Right kidney (tissue), 1 donor: ENCODE measurements around the gene GALNT17.
A peak's percentile ranks its signal among the peaks of the same experiment; 100 is the strongest.

Experiments
- DNase-seq: peaks from one replicate; pipeline ENCODE4 v3.0.0-alpha.2; 2016

GALNT17 gene

DNA sequence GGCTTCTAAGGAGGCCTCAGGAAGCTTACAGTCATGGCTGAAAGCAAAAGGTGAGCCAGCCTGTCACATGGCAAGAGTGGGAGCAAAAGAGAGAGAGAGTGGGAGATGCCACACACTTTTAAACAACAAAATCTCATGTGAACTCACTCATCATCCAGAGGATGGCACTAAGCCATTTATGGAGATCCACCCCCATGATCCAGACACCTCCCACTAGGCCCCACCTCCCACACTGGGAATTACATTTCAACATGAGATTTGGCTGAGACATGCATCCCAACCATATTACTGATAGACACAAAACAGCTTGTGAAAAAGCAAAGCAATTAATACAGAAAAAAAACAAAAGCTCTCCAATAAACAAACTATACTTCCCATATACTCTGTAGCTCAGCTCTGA, 210.3 kb downstream of the GALNT17 start:
- no peak for DNase-seq

DNA sequence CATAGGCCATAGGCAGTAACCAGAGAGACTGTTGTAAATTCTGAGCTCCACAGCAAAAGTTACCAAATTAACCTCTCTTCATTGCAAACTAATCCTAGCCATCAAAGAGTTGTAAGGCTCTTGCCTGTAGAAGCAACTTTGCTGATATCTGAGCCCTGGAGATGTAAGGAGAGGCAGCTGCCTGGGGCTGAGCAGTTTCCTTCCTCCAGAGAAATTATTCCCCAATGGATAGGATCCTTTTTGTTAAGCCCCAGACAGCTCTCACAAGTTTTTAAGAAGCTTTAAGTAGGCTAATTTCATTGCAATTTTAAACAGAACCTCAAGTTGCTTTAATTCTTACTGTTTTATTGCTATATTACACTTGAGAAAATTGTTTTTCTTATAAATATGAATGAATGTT, 211.1 kb downstream of the GALNT17 start:
- DNase-seq = no peak

DNA sequence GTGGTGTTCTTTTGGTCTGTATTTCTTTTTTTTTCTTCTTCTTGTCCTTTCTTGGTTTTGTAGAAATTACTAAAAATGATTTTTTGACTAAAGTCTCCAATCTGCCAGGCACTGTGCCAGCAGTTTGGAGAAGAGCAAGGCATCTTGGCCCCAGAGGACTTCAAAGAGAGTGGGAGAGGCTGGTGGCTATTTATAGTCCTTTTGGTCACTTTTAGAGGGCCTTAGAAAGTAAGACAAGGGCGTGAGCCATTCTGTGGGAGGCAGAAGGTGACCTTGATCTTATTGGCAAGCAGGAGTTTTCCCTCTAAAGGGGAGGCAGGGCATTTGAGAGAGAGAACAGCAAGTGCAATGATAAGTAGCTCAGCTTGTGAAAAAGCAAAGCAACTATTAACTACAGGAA, 211.9 kb downstream of the GALNT17 start:
- no peak for DNase-seq

DNA sequence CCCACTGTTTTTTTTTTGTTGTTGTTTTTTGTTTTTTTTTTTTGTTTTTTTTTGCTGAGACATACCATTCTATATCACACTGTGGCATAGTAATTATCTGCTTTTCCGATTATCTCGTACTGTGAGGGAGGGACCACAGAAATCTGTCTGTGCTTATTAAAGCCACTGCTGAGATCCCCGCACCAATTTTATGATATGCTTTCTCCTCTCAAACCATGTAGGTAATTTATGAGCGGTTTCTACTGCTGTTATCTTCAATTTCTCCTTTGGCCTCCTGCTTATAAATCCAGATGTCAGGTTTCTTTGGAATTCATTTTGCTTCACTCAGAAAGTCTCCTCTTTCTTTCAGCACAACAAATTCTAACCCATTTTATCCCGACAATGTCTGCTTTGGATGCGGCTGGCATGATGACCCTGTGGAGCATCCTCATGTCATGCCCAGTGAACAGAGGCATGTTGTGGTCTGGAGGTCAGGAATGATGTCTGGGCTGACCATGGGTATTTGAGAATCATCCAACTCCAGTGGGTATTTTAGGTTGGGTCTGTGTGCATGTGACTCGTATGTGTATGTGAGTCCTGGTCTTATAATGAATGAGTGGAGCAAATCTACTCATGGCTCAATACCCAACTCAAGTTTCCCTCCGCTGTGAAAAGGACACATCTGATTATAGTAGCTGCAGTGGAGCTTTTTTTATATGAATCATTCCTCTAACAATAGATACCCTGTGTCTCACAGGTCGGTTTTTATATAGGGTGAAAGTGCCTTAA, 213.4 kb downstream of the GALNT17 start:
- DNase-seq = no peak

DNA sequence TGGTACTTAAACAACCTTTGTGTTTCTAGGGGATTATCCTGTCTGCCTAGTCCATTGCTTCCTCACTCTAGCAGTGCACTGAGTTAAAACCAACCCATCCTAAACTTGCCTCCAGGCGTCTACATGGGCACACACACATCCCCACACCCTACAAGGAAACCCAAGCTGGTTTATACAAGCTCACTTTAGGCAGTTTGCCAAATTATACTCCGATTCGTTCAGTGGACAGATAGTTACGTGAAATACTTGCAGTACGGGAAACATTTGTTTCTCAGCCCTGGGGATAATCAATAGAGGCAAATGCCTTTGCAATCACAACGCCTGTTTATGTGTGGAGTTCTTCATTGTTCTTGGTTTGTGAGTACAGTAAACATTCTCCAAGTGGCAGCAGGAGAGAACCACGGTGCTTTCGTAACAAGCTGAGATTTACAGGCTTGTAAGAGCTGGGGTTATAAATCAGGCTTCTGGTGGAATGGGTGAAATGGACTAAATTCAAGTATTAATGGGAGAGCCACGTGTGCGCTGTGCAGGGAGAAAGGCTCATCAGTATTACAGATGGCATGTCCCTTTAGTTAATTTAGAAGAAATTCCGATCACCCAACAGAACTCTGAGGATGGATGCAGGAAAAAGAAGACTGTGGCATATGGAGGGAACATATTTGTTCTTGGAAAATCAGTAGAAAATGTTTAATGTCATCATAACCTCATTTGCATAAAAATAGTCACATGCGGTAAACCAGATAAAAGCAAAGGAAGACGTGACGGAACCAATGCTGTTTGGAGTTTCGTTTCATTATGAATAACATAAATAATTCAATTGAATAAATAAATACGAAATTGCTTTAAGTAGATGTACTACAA, 217.1 kb downstream of the GALNT17 start:
- DNase-seq = peak; percentile 16

DNA sequence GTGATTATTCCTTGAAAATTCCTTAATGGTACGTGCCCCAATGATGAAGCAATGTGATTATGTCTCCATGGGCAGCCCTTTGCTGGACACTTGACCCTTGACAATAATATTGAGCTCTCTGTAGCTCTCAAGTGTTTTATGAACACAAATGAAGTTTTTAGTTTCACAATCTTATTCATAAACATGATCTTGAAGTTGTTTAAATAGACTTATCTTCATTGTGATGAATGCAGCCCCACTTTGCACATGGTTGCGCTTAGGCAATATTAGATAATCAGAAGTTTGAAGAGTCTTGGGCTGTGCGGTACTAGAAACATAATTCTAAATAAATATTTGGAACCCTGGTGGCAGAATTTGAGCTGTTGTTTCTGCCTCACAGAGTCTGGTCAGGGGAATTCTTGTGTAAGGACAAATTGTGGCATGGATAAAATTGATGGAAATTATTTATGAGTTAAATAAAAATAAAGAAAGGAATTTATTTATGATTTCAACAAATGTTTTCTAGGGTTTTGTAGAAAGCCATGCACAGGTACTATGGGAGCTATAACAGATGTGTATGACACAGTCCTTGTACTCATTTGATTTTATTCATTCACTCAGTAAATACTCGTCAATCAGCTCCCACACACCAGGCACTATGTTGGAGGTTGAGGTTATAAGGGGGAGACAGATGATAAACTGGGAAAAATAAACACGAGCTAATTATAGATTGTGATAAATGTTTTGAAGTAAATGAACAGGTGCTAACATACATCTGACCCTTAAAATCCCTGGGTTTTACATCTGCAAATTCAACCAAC, 217.9 kb downstream of the GALNT17 start:
- DNase-seq = no peak

DNA sequence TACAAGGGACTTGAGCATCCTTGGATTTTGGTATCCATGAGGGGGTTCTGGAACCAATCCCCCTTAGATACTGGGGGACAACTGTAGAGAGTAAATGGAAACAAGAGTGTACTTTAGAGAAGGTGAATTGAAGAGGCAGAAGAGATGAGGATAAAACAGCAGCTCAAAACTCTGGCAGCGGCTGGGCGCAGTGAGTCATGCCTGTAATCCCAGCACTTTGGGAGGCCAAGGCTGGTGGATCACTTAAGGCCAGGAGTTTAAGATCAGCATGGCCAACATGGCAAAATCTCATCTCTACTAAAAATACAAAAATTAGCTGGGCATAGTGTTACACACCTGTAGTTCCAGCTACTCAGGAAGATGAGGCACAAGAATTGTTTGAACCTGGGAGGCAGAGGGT, 218.7 kb downstream of the GALNT17 start:
- DNase-seq = no peak

DNA sequence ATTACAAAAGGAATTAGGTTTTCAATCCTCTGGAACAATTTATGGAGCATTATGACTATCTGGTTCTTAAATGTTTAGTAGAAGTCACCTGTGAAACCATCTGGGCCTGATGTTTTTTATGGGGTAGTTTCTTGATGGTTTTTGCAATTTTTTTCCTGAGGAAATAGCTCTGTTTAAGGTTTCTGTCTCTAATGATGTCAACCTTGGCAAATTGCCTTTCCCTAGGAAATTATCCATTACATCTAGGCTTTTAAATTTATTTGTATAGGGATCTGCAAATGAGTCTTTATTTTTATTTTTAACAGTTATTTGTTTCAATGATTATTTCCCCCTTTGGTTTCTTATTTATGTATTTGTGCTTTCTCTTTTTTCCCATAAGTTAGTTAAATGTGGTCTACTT, 222.8 kb downstream of the GALNT17 start:
- DNase-seq = no peak

DNA sequence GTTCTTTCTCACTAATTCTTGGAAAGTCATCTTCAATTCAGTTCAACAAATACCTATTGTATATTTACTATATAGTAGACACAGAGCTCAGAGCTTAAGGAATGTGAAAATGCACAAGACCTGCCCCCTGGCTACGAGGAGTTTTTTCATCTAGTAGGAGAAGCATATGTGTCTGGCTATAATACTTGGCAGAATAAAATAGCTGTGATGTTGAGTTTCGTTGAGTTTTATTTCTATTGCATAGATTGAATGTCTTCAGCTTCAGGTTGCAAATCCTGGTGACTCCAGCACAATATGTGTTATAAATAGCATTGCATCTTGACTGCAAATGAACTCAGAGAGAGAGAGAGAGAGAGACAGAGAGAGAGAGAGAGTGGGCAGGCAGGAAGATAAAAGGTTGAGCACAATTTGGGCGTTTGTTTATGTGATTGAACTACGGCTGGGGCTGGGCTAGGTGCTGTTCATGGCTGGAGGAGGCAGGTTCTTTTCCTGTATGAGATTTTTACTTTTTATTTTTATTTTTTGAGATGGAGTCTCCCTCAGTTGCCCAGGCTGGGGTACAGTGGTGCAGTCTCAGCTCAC, 229.6 kb downstream of the GALNT17 start:
- no peak for DNase-seq

DNA sequence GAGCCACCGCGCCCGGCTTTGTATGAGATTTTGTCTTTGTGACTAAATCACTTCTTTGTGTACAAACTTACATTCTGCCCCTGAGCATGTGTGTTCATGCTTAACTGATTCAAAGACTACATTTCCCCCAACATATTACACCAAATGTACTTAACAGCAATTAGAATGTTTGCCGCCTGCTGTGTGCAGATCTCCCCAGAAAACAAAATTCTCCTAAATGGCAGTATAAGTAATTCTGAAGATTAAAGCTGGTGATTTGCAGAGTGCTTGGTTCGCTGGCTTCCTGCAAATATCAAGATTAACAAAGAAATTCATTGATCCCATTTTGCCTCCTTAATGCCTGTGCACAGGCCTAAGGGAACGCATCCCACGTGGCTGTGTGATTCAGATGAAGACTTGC, 230.3 kb downstream of the GALNT17 start:
- no peak for DNase-seq

DNA sequence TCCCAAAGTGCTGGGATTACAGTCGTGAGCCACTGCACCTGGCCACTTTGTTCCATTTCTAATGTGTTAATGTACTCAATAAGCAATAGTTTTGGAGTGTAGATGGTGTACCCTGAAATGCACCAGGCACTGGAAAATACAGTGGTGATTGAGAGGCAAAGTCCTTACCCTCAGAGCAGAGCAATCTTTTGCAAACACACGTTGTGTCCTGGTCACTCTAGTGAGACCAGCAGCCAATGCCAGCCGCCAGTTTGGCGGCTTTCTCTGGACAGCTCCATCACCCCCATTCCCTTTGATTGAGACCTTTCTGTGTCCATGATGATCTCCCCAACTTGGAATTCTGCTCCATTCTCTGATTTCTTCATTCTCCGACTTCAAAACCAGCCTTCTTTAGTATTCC, 231.3 kb downstream of the GALNT17 start:
- no peak for DNase-seq

DNA sequence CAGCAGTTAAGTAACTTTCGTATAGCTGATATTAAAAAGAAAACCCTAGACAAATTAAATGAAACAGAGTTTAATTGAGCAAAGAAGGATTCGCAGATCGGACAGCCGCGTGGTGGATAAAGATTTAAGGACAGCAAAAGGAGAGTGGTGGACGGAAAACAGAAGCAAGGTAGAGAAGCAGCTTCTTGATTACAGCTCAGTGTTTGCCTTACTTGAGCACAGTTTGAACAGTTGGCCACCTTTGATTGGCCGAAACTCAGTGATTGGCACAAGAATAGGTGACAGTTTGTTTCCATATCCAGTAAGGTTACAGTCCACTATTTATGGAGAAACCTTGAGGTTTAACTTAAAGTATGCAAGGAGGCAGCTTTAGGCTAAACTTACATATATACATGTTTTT, 231.7 kb downstream of the GALNT17 start:
- DNase-seq = no peak

DNA sequence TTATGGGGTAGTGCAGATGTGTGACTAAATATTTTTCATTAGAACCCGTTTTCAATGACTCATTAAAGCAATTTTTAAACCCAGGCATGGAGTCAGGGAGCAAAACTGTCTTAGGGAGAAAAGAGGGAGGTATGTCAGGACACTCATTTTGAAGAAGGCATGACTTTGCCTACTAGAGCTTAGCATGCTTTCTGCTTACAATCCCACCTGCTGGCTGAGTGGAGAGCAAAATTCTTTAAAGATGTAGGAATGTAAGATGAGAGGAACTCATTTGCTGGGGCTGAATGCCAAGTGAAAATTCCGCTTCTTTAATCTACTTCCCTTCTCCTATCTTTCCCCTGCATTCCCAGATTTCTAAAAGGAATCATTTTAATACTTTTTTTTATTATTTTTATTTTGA, 232.6 kb downstream of the GALNT17 start:
- DNase-seq = no peak

DNA sequence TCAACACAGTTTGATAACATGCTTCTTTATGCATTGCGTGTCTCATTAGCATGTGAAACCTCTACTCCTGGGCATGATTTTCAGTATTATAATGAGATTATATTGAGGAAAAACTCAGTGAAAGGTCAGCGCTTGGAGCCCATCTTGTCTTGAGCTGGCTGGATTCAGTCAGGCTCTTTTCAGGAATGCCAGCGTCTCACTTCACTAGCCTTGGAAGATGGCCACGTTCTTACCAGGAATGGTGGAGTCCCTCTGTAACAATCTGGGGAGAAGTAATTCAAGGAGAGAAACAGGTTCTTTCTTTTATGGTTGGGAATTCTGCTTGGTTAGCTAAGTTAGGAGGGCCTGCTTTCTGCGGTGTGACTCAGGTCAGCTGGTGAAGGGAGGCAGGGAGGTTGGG, 241.0 kb downstream of the GALNT17 start:
- no peak for DNase-seq

DNA sequence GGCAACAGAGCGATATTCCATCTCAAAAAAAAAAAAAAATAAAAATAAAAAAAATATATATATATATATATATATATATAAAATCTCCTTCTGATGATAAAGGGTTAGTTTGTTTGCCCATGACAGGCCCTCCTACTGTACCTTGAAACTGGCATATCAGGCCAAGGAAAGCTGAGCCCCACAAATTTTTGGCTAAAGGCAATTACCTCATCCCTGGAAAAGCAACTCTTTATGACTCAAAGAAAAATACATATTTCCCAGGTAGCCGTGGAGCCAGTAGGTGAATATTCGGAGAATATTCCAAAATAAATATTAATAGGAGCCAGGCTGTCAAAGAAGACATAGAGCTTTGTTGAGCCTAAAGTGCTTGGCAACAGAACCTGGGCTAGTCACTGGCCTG, 245.1 kb downstream of the GALNT17 start:
- DNase-seq = no peak

DNA sequence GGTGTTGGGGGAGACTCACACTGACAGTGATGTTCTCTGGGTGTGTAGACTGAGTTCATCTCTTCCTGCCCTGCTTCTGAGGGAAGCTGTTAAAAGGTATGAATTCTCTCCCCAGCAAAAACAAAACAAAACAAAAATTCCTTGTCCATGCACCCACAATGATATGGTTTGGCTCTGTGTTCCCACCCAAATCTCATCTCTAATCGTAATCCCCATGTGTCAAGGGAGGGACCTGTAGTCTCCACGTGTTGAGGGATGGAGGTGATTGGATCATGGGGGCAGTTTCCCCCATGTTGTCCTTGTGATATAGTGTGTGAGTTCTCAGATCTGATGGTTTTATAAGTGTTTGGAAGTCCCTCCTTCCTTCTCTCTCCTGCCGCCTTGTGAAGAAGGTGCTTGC, 245.5 kb downstream of the GALNT17 start:
- DNase-seq = no peak

DNA sequence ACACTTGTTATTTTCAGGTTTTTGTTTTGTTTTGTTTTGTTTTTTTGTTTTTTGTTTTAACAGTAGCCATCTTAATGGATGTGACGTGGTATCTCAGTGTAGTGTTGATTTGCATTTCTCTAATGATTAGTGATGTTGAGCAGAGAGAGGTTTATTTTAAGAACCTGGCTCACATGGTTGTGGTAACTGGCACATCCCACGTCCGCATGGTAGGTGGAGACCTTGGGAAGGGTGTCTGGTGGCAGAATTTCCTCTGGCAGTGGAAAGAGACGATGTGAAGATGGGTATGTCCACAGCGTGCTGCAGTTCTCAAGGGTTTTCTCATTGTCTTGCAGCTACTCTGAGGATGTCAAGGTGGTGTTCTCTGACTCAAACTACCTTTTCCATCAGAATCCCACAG, 252.2 kb downstream of the GALNT17 start:
- no peak for DNase-seq

DNA sequence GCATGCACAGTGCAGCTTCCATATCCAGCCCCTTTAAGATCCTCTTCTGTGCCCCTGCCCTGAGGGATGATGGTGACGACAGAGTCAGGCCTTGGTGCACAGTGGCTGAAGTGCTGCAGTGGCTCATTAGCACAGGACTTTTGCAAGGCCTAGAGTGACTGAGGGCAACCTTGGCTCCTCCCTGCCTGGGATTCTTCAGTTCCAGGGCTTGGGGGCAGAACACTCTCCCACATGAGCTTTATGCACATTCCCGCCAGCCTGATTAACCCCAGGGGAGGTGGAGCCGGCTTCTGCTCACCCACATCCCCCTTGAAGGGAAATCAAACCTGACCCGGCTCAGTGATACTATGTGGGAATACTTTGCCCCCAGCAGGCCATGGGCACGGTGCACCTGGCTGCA, 253.4 kb downstream of the GALNT17 start:
- DNase-seq = no peak

DNA sequence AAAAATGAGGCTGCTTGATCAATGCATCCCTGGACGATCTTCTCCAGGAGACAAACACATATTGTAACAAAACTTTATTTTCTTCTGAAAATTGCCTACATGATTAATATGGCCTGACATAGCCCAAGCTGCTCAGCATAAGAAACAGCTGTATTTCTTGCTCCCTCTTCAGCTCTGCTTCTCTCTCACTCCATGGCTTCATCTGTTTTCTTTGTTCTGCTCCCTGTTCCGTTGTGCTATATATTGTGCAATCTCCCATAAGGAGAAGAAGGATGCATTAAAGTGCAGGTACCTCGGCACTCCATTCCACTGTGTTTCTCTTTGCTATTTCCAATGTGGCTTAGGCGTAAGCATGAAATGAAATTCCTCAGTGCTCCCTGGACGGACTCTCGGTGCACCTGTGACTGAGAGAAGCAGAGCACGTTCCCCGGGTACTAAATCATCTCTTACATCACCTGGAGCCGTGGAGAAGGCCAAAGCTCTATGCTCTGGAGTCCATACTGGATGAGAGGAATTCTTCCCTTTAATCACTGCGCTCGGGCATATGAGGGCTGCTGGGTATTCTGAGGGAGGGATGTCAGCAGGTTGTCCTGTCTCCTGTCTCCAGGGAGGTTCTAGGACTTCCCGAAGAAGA, 254.3 kb downstream of the GALNT17 start:
- DNase-seq = no peak

DNA sequence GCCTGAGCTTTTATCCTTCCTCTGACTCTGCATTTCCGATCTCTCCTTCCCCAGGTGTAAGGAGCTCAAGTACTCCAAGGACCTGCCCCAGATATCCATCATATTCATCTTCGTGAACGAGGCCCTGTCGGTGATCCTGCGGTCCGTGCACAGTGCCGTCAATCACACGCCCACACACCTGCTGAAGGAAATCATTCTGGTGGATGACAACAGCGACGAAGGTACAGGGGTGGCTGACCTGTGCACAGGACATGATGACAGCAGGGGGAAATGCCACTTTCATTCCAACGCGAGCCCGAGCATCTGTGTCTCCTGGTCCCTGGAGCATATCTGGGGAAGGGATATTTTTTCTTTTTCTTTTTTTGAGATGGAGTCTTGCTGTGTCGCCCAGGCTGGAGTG, 256.2 kb downstream of the GALNT17 start:
- DNase-seq = no peak

DNA sequence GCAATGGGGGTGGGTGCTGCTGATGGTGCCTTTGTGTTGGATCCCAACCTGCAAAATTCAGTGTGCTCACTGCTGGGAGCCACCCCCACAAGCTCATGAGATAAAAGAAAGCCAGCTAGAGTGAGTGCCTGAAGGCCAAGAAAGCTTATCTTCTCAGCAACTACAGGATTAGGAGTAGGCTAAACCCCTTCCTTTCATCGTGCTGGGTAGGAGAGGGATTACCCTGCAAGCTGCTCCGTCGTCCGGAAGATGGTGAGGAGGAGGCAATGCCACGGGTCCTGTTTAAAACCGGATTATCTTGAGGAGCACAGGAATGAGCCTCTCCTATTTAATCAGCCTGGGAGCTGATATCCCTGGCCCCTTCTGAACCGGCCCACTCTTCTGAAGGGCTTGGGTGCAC, 258.0 kb downstream of the GALNT17 start:
- no peak for DNase-seq

DNA sequence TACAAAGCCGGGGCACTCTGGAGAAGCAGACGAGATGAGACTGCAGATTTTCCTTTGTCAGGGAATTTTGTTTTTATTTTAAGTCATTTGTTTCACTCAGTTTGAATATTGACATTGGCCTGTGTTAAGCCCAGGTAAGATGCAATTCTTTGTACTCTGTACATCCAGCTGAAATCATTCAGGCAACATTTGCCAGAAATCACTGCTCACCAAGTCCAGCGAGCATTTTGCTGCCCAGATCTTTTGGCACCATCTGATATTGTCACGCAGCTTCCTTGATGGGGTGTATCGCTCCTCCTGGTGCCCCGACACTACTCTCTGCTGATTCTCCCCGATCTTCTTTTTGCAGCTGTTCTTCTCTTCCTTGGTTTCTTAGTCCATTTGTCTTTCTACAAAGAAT, 261.7 kb downstream of the GALNT17 start:
- no peak for DNase-seq
